HG03575 (cell line): Measurements from ENCODE around the gene MAS1L.

Experiments
- ATAC-seq: cut with Tn5 transposase; IDR thresholded peaks from one replicate; pipeline ENCODE4 v1.9.1; 2021; ENCODE audit not compliant: unreplicated experiment, insufficient number of reproducible peaks, low FRiP score; ENCODE audit errors: extremely low read depth

Gene MAS1L

DNA sequence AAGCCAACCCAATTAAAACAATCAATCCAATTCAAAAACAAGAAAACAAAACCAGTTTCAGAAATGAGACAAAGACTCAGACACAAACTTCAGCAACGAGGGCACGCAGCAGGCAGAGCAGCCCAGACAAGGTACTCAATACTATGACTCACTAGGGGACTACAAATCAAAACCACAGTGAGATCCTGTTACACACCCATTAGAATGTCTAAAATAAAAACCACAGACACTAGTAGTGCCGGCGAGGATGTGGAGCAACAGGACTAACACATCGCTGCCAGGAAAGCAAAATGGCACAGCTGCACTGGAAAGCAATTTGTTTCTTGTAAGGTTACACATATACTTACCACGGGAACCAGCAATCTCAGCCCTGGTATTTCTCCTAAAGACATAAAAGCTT is 28.4 kb upstream of the MAS1L start:
- no peak for ATAC-seq

DNA sequence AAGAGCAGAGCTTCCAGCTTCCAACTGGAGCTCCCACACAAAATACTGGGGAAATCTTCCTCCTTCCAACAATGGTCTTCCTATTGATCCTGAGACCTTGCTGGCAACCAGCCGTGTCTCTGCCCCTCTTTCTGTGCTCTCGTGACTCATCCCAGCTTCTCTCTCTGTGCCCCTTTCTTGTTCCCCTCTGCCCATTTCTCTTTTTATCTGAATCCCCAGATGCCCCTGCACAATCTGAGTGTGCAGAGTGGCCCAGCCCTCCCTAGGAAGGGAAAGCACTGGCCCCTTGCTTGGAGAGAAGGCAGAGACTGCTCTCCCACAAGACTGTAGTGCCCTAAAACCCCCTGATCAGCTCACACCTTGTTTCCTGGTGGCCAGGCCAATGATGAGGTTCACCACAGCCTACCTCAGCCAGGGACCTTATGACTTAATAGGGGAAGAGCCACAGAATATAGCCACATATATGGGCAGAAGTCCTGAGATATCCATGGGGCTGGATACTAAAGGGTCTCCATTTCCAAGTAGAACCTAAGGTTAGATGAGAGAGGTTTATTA is 23.1 kb upstream of the MAS1L start:
- no peak for ATAC-seq

DNA sequence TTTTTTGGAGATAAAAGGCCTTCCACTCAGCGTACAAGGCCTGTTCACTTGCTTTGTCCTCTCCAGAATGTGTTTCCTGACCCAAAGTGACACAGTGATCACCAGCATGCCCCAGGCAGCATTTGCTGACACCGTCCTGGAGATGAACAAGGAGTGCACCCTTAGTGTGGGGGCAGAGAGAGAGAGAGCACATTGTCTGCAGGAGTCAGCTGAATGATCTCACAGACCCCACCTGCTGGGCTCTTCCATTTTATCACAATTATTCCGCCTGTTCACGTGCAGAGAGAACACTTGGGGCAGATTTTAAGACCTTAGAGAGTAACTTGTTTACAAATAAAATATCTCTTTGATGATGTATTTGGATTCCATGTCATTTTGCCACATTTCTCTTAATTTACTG is 22.4 kb upstream of the MAS1L start:
- ATAC-seq, result no peak

DNA sequence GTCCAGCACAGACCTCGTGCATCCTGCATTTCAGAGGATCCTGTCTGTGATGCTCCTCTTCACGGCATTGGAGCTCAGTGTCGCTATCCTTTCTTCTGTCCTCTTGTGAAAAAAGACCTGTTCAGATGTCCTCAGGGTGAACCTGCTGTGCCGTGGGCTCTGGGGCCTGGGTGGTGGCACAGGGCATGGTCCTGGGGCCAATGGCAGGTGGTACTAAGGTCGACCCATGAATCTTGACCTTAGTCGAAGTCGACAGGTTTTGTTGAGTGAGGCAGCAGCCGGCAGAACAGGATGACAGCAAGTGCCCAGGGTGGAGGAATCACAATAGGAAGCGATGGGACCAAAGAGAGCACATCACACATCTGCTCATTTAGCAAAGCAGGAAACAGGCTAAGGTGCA is 22.0 kb upstream of the MAS1L start:
- no peak for ATAC-seq

DNA sequence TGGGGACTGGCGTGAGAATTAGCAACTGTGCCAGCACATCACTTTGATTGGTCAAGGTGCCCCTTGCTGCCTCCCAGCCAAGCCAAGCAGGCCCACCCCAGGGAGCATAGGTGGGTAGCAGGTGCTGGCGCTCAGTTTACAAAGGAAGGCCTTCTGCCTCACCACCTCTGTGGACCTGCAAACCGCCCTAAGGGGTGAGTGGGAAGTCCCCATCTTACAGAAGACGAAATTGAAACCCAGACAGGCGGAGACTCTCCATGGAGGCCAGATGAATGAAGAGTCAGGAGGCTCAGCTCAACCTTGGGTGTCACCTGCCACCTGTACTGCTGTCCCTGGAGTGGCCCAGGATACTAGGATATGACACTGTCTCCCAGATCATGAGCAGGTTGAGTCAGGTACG is 21.5 kb upstream of the MAS1L start:
- ATAC-seq, result peak; percentile 64

DNA sequence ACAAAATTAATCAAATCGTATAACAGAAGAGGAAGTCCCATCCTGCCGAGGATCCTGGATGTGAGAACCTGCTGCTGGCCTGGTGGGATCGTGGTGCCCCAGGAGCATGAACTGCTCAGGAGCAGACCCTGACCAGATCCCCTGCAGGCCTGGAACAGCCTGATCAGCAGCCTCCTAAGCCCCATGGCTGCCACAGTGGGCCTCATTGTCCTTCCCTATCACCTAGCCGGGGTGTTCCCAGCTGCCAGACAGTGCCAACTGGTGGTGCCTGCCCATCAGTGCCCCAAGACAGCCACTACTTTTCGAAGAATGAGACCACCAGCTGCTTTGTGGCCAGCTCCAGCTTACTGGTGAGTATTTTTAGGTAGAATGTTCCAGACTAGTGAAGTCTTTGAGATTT is 19.6 kb upstream of the MAS1L start:
- ATAC-seq, result no peak

DNA sequence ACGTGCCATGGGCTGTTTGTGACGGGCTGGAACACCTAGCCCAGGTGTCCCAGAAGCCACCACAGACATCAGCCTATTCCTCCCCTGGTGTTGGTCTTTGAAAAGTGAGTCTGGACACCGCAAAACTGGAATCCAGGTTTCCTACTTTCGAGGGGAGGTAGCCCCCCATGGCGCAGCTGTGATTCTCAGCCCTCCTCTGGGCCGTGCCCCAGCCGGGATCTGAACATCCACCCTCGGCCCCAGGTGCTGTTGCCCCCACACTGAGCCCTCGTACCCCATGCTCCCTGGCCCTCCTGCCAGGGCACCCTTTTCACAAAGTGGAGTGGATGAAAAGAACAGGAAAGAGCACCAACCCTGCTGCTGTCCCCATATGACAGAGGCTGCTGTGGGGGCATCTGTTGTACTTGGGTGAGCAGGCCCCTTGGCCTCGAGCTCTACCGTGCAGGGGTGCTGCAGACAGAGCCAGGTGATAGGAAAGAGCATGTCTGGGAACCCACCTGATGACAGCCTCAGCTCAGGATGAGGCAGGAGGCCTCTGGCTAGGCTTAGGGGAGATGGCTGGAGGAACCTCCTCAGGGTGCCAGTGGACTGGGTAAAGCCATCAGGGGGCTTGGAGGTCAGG is 18.8 kb upstream of the MAS1L start:
- ATAC-seq, result no peak

DNA sequence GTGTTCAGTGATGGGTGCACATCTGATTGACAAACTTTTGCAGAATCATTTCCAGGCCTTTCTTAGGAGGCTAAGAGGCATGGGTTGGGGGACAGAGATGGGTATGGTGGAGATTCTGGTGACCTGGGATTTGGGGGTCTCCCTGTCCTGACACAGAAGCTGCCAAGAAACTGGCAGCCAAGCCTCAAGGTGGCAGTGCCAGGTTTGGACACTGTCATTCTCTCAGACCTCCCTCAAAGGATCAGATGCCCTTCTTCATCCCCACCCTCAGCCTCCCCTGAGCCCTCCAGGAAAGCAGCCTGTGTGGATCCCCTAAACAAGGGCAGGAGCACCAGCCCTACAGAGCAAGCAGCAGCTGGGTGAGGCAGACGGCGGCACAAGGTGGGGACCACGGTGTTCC is 18.1 kb upstream of the MAS1L start:
- ATAC-seq, result no peak

DNA sequence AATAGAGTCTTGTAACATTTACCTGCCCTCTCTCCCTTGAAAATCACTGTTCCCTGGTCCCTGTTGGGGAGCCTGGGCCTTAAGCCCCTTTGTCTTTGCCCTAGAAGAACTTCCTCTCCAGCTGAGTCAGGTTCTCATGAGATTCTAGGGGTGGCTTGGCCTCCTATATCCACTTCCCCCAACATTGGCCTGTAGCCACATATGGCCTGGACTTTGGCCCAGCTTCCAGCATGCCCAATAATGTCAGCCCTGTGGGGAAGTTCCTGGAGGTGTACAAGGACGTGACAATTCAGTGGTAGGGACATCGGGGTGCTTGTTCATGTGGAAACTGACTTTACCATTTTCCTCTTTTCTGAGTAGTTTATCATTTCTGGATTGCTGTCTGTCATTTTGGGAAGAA is 17.2 kb upstream of the MAS1L start:
- ATAC-seq, result no peak

DNA sequence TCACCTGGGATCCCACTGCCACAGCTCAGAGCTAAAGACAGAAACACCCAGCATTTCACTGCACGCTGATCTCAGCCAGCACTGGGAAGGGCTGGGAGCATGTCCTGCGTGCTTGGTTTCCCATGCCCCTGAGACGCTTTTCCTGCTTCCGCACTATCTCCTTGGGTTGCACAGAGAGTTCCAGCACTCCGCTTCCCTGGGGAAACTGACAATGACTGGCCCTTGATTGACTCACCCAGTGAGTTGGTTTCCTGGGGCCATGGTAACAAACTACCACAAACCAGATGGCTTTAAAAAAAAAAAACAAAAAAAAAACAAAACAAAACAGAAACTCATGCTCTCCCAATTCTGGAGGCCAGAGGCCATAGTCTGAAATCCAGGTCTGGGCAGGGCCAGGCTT is 14.8 kb upstream of the MAS1L start:
- no peak for ATAC-seq

DNA sequence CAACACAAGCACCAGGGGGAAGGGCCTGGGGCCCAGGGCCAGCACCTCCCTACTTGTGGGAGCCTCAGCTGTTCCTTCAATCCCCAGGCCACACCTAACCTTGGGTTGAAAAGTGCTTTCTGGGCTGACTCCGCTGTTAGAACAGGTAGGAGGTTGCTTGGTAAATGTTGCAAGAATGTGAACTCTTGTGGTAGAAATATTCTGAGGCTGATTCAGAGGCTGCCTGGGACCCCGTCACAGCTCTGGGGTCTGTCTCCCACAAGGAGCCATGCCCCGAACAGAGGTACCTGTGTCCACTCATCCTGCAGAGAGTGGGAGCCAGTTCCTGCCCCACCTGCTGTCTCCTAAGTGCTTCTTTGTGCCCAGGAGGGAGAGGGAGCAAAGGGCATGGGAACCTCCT is 14.4 kb upstream of the MAS1L start:
- no peak for ATAC-seq

DNA sequence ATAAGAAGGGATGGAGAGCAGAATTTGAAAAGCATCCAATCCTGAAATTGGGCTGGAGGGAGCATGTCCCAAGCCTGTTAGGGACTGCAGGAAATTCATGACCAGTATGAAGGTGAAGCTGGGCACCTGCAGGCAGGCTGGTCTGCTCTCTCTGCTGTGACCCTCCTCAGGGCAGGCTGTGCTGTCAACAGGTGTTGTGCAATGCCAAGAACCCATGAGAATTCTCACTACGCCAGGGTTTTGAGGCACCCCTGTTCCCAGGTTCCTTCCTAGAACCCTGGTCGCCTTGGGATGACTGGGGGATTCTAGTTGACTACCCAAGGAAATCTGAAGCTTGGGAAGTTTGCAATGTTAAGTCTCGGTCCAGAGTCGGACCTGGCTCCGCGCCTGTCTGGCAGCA is 13.3 kb upstream of the MAS1L start:
- ATAC-seq, result no peak

DNA sequence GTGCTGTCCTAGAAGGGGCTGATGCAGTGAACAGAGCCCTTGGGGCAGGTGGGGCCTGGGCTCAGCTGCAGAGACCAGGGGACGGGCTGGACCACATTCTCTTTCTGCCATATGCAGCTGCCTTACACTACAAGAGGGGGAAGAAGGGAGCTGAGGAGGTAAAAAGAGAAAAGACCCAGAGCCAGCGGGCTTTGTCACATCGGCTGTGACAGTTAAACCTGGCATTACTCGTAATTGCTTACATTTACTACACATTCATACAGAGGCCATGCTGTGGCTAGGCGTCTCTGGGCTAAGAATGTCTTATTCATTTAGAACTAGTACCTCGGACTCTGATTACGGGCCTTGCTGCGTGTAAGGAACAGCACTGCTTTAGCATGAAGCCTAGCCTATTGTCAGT is 12.8 kb upstream of the MAS1L start:
- no peak for ATAC-seq

DNA sequence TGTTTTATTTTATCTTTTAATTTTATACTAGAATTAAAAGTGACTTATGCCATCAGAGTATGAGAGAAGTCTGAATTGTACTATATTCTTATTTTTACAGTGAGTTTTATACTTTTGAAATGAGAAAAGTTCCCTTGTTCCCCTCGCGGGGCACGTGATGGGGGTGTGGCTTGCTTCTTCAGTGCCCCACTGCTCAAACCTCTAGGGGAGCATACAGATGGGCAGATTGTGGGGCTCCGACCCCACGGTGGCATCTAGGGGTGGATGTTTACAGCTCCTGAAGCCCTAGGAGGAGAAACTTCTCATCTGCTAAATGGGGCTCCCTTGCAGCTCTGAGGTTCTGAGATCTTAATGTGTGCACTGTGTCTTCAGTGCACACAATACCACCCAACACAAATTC is 11.9 kb upstream of the MAS1L start:
- ATAC-seq, result no peak

DNA sequence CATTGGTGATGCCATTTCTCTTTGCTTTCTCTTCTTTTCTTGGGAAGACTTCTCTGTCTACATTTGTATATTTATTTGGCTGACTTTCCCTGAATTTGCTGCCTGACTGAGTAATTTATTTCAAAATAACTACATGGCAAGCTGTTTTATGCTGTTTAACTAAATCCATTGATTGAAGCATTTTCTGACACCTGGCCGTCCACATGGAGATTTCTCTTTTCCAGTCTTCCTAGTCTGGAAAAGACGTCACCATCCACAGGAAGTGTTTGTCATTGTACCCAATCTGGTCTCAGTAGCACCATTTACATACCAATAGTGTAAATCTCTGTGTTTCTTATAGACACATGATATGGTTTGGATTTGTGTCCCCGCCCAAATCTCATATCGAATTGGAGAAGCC is 9.2 kb upstream of the MAS1L start:
- ATAC-seq, result no peak

DNA sequence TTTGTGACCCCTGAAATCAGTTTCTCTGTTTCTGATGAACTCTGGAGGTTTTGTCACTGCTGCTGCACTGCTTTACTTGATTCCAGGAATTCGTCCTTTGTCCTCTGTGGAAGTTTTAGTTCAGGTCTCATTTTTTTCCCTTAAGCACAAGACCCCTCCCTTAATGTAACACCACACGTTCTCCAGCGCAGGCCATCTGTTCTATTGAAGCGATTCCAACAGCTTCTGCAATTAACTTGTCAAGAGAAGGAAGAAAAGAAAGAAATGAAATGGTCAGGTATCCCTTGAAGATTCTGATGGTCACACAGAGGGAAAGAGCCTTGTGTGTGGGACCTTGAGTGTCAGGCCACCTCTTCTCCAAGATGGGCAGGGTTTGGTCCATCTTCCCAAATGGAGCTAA is 7.8 kb upstream of the MAS1L start:
- no peak for ATAC-seq

DNA sequence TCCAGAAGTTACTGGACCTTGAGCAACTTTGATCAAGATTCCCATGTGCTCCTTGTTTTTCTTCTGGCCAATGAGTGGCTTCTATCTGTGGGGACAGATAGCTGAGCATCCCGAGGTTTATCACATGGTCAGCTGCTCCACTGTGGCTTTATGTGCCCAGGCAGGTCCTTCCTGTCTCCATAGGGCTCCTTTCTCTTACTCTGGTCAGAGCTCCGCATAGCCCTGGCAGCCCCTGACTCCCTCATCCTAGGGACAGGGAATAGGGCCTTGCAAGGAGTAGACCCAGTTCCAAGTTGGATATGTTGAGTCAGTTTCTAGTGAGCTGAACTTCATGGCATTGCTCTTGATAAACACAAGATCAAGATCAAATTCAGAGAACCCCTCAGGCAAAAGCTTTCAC is 6.4 kb upstream of the MAS1L start:
- ATAC-seq, result no peak

DNA sequence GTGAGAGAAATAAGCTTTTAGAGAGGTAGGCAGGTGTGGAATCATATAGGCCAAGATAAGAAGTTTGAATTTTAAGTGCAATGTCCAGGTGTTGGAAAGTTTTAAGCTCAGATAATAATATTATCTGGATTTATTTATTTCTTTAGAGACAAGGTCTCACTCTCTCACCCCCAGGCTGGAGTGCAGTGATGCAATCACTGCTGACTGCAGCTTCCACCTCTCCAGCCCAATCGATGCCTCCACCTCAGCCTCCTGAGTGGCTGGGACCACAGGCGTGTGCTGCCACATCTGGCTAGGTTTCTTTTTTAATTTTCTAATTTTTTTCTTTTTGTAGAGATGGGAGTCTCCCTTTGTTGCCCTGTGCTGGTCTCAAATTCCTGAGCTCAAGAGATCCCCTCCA is 5.5 kb upstream of the MAS1L start:
- ATAC-seq, result no peak

DNA sequence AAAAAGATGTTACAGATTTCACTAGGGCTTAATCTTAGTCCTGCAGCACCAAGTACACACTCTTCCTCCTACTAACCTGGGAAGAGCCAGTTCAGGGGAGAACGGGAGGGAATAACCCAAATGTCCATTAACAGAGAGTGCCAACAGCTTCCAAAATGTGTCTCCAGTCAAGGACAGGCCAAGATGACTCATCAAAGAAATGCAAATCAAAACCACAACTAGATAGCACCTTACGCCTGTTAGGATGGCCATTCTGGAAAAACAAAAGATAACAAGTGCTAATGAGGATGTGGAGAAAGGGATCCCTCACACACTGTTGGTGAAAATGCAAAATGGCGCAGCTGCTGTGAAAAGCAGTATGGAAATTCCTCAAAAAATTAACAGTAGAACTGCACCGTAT is 3.8 kb upstream of the MAS1L start:
- ATAC-seq, result no peak

DNA sequence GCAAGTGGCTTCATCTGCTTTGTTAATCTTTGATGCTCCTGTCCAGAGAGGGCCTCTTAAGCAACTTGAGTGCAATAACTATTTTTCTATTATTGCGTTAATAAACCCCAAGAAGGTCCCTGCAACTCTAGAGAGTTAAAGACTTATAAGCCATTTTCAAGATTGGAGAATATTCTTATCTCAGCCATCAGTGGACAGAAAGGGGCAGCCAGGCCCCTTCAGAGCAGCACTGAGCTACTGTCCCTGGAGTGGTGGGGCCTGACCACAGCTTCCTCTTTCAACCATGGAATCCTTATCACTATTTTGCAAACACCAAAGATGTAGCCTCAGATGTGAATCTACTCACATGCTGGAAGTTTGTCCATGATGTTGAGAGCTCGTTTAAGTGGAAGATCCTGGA is 2.8 kb upstream of the MAS1L start:
- no peak for ATAC-seq

DNA sequence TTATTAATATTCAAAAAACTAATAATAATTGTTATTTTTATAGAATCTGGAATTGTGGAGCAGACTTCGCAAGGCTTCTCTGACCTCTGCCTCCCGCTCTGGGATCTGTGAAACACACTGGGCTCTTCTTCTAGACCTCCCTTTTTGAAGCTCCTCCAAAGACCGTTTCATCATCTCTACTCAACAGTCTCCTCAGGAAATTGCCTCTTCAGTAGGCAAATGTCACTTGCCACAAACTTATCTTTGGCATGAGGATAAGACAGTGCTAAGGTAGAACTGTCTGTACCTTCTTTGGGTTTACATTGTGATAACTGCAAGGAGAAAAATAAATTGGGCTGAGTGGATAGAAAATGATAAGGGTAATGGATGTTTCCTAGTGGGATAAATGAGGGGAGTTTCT is 2.3 kb upstream of the MAS1L start:
- ATAC-seq, result no peak
